Posterior cingulate gyrus (tissue), 11 donors: Measurements from ENCODE around the gene TIMP3.

Experiments used
- DNase-seq, 10 donors: peaks; one replicate each; pipeline versions ENCODE4 v3.0.0 to v3.0.0-alpha.2; 2020 to 2021; ENCODE audit warnings: mixed read lengths in 3 of 10
- intact Hi-C: fragments of 100-400 bp; cut with DNase I; formaldehyde crosslinking; loops from one replicate; pipeline ENCODE4 v1.15.1; 2023

The TIMP3 gene

DNA sequence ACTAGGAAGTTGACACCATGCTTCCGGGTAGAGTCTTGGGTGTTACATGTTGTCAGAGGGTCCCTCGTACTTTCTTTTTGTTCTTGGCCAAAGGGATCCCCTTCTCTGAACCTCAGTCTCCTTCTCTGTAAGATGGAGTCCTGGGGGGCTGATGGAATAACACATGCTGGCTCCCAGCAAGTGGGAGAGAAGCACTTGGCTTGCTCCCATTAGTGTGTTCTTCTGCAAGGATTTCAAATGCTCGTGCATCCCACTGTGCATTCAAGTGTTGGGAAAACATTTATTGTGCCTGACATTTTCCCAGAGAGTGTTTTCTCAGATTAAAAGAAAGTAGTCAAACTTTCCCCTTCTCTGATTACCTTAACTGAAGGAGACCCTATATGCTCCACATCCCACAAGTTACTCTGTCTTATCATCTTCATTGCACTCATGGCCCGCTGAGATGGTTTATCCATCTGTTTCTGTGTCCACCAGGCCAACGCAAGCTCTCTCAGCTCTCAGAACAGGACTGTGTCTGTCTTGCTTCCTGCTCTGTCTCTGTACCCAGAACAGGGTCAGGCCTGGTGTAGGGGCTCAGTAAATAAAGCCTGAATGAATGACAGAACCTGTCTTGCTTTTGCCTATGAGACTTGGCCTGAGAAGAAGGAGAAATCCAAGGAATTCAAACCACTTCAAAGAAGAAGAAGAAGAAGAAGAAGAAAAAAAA lies 16.0 kb upstream of the TIMP3 start:
- DNase-seq, result no peak
- intact Hi-C loops, result no loop called here

DNA sequence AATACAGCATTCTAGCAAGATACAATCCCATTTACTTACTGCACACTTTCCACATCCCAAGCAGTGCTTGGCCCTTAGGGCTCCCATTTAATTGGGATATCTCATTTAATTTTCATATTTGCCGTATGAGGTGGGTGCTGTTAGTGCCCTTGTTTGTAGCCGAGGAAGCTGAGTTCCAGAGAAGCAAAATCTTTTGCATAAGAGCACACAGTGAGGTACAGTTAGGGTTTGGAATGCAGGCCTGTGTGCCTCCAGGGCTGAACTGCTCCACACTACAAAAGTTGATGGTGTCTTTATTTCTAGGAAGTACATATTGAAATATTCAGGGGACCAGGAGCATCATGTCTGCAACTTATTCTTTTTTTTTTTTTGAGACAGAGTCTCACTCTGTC lies 15.5 kb upstream of the TIMP3 start:
- DNase-seq, result no peak
- intact Hi-C loops, result no loop called here

DNA sequence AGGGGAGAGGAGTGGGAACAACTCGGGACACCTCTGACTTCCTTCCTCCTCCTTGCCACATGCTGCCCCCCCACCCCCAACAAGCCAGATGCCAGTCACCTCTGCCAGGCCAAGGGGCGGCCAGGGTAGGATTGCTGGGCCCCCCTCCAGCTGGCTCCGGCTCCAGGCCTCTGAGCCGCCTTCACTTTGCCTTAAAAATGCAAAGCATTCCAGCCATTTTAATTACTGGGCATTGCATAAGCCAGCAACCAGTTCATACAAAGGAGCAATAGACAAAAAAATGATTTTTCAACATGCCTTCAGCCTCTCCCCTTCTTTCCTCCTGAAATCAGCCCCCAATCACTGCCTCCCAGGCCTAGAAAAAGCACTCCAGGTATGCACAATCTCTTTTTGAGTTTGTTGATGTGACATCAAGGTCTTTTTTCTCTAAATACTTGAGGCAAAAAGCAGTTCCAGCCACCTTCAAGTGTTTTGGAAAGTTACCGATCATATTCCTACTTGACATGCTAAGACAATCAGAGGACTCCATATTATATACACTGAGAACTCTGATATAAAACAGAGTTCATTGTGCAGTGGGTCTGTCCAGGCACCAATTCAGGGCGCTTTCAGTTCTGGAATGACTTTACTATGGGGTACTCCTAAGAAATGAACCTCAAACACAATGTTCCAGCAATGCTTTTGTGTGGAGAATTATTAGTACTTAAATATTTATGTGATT lies 12.4 kb upstream of the TIMP3 start:
- intact Hi-C loops, result no loop called here
- DNase-seq, result no peak

DNA sequence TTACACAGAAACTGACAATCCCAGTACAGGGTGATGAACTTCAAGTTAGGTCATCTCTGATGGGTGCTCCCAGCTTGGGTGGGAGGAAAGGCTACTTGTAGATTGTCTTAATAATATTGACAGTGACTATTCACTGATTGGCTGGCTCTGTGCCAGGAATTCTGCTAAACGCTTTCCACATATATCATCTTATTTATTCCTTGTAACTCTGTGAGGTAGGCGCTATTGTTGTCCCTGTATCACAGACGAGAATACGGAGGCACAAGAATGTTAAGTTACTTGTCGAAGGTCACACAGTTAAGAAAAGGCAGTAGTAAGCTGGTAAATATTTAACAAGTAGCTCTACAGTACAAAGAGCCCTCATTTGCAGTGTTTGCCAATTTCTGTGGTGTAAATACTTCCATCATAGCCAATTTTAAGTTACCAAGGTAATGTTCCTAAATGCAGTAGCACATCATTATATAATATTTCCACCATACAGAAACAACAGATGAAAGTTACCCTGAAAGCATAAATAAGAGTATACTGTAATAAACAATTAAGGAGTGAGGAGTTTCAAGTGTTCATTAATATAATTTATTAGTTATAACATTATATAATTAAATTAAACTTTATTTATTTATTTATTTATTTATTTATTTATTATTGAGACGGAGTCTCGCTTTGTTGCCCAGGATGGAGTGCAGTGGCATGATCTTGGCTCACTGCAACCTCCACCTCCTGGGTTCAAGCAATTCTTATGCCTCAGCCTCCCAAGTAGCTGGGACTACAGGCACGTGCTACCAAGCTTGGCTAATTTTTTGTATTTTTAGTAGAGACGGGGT lies 11.5 kb upstream of the TIMP3 start:
- intact Hi-C loops, result loop anchor here (10.0 kb wide), 1 partner anchor 195 kb away; no protein-coding TSS in a partner anchor
- DNase-seq, result no peak

DNA sequence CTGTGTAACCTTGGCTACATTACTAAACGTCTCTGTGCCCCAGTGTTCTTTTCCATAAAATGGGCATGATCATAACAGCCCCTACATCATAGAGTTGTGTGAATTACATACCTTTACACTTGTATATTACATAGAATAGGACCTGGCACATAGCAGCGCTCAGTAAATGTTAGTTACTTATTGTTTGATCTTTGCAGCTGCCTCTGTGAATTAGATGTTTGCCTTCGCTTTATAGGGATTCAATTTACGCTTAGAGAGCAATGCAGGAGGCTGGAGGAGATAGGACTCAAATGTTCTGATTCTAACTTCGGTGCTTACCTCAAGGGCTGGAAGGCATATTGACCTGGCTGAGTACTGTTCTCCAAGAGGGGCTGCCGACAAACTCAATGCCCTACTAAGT lies 10.4 kb upstream of the TIMP3 start:
- intact Hi-C loops, result loop anchor here (10.0 kb wide), 1 partner anchor 194 kb away; no protein-coding TSS in a partner anchor
- DNase-seq, result no peak

DNA sequence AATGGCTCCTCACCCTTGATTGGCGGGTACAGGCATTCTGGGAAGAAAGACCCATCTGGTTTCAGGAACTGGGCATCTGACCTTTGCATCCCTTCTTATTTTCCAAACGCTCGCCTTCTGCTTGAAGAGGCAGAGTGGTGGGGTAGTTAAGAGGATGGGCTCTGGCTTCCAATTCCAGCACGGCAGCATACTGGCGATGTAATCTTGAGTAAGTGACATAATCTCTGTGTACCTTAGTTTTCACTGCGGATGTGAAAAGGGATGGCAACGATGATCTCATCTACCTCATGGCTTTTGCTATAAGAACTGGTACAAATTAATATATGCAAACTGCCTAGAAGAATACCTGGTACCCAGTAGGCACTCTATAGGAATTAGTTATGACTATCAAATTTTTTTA lies 10.0 kb upstream of the TIMP3 start:
- no peak for DNase-seq
- intact Hi-C loops, result loop anchor here (10.0 kb wide), 1 partner anchor 193 kb away; no protein-coding TSS in a partner anchor

DNA sequence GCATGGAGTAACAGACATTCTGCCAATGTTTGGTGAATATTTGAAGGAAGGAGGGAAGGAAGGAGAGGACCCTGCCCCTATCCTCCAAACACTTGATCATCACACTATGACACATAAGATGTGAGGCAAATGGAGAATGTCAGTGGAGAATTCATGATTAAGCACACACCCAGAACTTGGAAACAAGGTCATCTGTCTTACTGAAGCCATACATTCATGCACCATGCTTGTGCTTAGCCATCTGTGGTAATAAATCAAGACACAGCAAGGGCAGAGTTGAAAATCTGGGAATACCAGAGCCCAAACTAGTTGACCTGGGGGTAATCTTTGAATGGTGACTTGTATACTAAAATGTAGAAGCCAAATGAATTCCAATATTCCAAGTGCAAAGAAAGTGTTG lies 7.9 kb upstream of the TIMP3 start:
- intact Hi-C loops, result loop anchor here (10.0 kb wide), 1 partner anchor 191 kb away; no protein-coding TSS in a partner anchor
- DNase-seq, result no peak

DNA sequence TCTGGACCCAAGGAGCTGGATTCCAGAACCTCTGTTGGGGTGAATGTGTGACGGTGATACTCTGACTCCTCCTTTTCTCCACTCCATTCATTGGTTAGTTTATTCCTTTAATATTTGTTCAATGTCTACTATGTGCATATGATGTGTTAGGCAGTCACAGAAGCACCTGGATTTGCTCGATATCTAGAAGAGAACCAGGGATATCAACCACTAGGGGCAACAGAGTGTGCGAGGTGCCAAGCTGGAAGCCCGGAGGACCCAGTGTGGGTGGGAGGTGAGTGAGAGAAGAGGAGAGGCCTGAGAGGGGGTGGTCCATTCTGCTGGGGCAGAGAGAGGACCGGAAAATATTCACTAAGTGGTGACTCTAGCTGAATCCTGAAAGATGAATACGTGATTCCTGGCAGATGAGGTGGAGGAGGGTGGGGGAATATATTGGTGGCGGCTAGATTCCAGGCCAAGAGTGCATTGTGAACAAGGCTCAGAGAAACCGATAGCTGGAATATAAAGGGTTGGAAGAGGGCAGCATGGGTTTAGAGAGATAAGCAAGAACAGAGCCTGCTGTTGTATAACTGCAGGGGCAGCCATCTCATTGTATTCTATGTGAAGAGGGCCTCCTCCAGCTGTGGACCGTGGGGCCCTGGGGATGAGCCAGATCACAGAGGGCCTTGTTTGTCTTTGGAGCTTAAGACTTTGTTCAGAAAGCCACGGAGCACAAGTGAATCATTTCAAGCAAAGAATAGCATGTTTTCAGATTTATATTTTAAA lies 6.9 kb upstream of the TIMP3 start:
- intact Hi-C loops, result loop anchor here (10.0 kb wide), 1 partner anchor 190 kb away; no protein-coding TSS in a partner anchor
- peak in 7 of 10 donors; percentile 27 to 93 (median 59) for DNase-seq

DNA sequence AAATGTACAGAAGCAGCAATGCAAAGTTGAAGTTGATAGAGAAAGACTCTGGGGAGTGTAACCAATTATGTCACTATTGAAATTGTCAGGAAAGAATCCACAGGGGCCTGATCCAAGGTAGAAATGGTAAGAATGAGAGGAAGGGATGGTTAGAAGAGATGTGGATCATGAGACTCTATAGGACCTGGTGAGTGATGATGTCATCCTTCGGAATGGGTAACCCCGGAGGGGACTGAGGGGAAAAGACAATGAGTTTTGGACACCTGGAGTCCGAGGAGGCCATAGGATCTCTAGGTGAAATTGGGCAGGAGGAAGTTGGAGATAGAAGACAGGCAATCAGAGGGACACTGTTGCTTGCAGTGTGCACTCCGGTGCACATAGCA lies 6.3 kb upstream of the TIMP3 start:
- intact Hi-C loops, result loop anchor here (10.0 kb wide), 1 partner anchor 190 kb away; no protein-coding TSS in a partner anchor
- no peak for DNase-seq

DNA sequence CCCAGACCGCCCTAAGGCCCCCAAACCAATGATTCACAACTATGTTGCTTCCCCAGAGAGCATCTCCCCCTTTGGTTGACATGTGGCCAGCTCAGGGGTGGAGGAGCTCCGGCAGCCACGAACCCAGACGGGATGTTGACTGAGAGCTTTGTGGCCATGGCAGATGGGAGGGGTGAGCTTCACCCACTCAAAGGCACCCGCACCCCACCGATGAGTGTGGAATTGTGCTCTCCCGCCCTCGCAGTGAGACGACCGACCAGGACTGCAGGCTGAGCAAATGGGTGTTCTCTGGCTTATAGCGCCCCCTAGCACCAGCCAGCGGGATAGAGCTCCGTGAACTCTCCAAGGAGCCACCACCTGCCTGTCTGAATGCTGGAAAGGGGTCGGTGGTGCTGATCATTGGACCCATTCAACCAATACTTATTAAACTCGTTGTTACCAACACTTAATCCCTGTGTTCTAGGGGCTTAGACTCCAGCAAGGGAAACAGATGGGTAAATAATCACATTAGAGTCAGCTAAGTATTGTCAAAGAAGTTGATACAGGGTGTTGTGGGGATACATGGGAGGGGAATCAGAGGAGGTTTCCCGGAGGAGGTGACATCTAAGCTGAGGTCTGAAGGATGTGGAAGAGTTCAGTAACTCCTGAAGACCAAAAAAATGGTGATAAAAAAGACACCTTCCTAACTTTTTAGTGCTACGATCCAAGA lies 4.5 kb upstream of the TIMP3 start:
- intact Hi-C loops, result loop anchor here (1.0 to 10.0 kb wide), 3 partner anchors 137 to 268 kb away; no protein-coding TSS in a partner anchor
- peak in 9 of 10 donors; percentile 43 to 97 (median 78) for DNase-seq

DNA sequence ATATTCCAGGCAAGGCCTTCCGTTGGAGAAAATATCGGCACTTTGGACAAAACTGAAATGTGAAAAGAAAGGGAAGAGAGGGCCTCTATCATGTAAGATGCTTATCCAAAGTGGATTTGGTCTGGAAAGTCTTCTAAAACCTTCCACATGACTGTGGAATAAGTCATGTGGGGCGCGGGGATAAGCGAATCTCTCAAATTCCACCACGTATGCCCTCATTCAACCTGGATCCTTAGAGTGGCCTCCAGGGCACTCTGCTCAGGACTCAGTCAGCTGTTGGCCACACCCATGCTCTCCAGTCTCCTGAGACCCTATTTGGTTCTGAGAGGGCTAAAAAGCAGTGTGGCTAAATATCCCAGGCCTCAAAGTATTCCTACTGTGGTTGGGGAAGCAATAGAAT lies 2.0 kb upstream of the TIMP3 start:
- no peak for DNase-seq
- intact Hi-C loops, result loop anchor here (10.0 kb wide), 1 partner anchor 185 kb away; no protein-coding TSS in a partner anchor

DNA sequence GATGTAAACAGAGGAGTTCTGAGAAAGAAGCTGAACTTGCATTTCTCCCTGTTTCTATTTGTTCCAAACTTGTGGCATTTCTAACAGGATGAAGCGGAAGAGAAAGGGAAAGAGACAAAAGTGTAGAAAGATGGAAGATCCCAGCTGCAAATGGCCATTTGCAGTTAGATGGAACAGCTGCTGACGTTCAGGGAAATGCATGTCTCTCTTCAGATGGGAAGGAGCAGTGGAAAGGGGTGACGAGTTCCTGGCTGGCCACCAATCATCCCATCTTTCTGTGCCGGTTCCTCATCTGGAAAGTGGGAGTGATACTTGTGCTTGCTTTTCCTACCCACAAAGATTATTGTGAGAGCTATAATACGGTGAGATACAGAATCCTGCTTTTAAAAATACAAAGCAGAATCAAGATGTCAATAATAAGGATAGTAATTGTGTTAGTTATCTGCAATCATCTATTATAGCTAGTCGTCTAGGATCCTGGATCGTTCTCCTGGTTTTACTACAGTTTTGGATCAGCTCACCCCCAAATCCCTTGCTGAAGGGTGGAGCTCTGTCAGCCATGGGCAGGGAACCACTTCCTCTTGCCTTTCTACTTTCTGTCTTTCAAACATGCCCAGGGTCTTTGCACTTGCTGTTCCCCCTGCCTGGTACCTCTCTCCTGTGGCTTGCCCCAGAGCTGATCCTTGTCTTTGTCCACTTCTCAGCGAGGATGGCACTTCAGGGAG lies 1.2 kb upstream of the TIMP3 start:
- DNase-seq, result no peak
- intact Hi-C loops, result no loop called here

DNA sequence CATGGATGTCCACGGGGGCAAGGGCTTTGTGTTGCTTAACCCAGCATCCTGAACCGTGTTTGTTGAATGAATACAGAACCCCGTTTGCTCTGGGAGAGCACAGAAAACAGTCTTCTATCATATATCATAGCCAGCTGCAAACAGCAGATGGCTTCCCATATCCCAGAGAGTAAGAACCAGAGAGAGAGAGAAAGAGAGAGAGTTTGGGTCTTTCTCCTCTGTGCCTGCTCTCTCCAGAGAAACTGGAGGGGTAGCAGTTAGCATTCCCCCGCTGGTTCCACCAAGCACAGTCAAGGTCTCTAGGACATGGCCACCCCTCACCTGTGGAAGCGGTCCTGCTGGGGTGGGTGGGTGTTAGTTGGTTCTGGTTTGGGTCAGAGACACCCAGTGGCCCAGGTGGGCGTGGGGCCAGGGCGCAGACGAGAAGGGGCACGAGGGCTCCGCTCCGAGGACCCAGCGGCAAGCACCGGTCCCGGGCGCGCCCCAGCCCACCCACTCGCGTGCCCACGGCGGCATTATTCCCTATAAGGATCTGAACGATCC lies 440 bp upstream of the TIMP3 start:
- intact Hi-C loops, result no loop called here
- no peak for DNase-seq

DNA sequence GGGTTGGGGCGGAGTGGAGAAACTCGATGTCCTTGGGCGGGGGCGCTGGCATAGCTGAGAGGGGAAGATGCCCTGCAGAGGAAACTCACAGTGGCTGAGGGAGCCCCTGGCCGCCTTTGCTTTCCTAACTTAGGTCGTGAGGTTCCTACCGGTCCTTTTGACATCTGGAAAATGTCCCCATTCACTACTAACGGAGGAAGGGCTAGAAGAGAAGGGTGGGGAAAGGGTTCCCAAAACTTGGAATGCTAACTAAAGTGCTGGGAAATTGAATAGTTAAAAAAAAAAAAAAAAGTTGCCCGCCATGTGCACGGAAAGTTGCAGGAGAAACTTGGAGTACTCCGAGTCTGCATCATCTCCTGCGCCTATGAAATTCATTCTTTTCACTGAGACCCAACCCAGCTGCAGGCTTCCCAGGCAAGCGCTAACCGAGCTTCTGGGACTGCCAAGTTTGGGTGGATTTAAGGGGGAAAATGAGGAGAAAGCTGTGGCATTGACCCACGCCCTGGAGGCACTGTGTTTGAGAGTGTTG lies 796 bp downstream of the TIMP3 start:
- intact Hi-C loops, result no loop called here

DNA sequence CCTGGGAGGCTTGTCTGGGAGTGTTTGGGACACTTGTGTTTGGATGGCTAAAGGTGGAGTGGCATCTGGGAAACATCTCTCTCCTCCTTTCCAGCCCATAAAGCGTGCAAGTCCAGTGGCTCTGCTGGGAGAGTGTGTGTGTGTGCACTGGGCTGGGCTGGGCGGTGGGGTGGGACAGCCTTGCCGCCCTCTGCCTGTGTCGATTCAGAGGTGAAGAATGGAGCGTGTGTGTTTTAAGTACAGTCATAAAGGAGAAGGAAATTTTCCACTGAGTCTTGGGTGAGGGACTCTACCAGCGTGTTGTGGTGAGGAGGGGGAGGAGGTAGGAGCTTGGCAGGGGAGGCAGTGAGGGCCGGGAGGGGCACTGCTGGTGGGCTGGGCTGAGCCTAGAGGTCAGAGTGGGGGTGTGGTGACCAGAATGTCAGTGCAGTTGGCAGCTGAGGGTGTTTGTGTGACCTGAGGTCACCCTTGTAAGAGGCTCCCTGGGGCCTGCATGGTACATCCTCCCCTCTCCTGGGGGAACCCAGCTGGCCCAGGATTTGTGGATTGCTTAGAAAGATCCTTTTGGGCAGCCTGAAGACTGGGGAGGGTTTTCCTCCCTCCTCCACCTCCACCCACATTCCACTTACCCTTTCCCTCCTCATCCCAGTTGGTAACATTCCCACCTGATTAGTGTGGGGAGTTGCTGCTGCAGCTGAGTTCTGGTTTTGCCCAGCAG lies 1.7 kb downstream of the TIMP3 start:
- intact Hi-C loops, result no loop called here
- no peak for DNase-seq

More for the DNA sequence above, 796 bp downstream of the TIMP3 start:
- no peak for DNase-seq

DNA sequence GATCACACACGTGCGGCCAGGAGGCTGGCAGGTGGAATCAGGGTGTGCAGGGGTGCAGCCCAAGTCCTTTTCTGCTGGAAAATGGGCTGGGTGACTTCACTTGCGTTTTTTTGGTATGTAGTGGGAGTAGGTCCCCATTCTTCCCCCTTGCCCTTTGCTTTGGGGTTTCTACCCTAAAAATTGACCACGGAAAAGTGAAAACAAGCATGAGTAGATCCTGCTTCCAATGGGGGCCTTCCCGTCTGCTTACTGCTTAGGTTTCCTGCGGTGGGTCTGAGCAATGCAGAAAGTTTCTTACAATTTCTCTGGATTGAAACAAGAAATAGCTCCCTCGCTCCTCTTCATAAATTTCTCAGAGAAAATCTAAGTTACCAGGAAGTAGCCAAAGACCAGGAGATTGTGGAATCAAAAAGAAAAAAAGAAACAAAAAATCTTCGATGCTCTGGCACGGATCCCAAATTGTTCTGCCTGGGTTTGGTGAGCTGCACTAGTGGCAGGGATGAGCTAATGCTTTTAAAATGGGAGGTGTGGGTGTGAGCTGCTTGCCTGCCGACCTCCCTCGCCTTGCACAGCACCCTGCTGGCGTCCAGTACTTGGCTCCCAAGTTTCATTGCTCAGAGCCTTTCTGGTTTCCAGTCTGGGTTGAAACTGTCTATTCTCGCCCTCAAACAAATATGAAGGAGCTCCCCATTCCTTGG lies 2.4 kb downstream of the TIMP3 start:
- intact Hi-C loops, result no loop called here
- no peak for DNase-seq
